GM21367 (cell line): ENCODE data around the gene CFAP92.
"Not testable (repeated sequence)": the region's sequence is repeated elsewhere in the genome, so short reads cannot be mapped to it uniquely, and the experiment has no call there.

Experiments
- ATAC-seq: cut with Tn5 transposase; IDR thresholded peaks from one replicate; pipeline ENCODE4 v1.9.1; 2021; ENCODE audit not compliant: unreplicated experiment

The CFAP92 gene

DNA sequence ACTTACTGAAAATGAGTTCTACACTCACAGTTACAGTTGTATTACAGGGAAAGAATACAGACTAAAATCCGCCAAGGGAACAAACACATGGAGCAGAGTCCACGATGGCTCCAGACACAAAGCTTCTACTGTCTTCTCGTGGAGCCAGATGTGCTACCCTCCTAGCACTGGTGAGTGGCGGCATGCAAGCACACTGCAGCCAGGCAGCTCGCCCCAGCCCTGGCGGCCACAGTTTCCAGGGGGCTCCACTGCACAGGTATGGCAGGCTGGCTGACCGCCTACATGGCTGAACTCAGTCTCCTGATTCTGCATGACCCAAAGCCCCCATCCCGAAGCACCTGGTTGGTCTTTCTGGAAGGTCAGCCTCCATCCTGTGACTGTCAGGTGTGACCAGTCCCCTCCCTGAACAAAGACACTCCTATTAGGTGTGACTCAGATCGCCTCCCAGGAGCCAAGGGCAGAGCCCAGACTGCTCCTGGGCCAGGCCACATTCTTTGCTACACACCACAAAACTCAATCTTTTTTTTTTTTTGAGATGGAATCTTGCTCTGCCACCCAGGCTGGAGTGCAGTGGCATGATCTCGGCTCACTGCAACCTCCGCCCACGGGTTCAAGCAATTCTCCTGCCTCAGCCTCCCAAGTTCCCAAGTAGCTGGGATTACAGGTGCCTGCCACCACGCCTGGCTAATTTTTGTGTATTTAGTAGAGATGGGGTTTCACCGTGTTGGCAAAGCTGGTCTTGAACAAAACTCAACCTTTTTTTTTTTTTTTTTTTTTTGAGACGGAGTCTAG is 51.5 kb downstream of the CFAP92 start:
- ATAC-seq = no peak

DNA sequence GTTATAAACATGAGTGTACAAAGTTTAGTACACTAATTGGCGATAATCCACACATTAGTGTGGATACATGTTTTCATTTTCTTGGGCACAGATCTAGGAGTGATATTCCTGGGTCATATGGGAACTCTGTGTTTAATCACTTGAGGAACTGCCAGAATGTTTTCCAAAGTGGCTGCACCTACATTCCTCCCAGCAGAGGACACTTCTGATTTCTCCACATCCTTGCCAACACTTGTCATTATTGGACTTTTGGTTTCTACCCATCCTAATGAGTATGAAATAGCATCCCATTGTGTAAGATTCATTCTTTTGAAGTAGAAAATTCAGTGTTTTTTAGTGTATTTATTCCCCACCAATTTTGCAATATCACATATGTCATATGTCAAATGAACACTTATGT is 53.6 kb downstream of the CFAP92 start:
- no peak for ATAC-seq

DNA sequence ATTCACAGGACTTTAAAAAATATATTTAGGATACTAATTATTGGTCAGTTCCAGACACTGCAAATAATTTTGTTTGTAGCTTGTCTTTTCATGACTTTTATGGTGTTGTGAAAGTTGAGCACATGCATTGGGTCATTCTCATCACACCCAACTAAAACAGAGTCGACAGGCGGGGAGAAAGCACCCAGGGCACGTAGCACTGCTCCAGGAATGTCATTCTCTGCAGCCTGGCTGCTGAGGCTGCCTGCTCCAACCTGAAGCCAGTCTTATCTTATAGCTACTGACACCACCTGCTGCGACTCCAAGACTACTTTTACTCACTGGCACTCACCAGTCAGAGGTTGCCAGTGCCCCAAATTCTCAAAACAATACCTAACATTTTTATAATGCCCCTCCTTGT is 57.5 kb downstream of the CFAP92 start:
- no peak for ATAC-seq

GRCh38 chr3:128935922-128936321 is 58.0 kb downstream of the CFAP92 start:
- no peak for ATAC-seq

- ATAC-seq = no peak
These were observed 60.0 kb downstream of the CFAP92 start for GRCh38 chr3:128933922-128934253.

GRCh38 chr3:128933213-128933921 is 60.5 kb downstream of the CFAP92 start:
- no peak for ATAC-seq

DNA sequence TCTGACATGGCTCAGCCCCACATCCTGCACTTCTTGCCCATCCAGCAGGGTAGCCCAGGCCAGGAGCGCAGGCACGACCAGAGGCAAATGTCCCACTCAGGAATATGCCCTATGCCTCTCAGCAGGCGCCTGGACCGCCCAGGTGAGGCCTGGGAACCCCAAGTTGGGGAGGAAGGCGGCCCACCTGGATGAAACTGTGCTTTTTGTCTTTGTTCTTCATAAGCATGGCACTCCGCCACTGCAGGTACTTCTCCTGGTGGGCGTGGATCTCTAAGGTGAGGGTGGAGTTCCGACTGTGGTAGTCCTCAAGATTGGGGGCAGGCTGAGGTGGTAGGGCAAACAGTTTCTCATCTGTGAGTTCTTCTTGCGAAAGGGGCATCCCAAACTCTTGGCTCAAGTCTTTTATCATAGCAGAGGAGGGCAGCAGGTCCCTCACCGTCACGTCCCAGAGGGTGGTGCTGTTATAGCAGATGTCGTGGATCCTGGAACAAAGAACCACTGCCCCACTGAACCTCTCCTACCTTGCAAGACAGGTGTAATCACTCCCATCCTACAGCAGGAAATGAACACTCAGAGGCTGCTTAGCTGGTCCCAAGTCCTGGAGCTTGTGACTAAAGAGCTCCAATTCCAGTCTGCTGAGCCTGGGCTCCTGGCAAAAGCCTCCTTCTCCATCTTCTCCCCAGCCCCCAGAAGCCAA is 61.2 kb downstream of the CFAP92 start:
- ATAC-seq = no peak

- ATAC-seq = no peak
These were observed 62.8 kb downstream of the CFAP92 start for GRCh38 chr3:128931046-128931445.

DNA sequence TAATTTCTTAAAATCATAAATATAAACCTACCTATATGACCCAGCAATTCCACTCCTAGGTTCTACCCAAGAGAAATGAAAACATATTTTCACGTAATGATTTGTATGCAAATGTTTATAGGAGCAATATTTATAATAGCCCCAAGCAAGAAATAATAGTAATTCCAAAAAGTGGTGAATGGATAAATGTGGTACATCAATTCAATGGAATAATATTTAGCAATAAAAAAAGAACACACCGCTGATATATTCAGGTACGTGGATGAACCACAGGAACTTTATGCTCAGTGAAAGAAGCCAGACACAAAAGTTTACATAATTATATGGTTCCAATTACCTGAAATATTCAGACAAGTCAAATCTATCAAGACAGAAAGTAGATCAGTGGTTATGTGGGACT is 64.5 kb downstream of the CFAP92 start:
- no peak for ATAC-seq

- not testable (repeated sequence) for ATAC-seq
These were observed 69.9 kb downstream of the CFAP92 start for GRCh38 chr3:128923986-128924385.

DNA sequence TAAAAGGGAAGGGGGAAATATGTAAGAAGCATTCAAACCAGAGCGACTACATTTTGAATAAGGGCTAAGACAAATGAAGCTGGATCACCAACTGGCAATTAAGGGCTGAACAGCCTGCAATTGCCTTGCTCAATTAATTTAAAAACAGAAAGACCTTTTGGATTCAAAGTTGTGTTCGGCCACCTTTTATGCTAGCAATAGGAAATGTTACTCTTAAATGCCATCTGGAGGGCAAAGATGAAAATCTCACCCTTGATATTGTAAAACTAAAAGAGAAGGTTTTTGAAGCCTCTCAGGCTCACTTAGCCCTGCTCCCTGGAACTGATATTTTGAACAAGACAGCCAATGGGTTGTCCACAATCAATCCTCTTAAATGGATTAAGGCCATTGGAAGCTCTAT is 70.3 kb downstream of the CFAP92 start:
- no peak for ATAC-seq

DNA sequence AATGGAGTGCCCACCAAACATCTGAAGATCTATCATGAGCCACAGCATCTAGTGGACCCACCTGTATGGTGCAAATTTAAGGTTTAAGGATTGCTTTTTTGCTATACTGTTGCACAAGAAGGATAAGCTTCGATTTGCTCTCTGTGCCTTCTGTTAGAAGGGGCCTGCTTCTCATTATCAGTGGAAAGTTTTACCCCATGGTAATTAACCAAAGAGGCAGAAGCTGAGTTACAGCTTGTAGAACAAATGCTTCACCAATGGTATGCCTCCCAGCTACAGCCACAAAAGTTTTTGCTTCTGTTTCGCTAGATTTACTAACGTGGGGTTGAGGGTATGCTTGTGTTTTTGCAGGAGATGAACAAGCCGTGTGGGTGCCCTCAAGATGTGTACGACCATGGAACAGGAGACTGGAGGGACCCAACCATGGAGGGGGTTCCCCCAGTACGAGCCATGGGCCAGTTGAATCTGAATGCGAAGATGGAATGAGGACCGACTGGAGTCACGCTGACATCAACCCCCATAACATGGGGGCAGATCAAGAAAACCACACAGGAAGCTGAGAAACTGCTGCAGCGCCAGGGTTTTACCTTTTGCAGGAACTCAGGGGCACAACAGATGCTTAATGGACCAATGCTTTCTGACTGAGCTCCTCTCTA is 70.9 kb downstream of the CFAP92 start:
- no peak for ATAC-seq

- ATAC-seq = no peak
These were observed 73.9 kb downstream of the CFAP92 start for GRCh38 chr3:128919988-128920387.

- no peak for ATAC-seq
These were observed 76.6 kb downstream of the CFAP92 start for GRCh38 chr3:128917291-128917690.

DNA sequence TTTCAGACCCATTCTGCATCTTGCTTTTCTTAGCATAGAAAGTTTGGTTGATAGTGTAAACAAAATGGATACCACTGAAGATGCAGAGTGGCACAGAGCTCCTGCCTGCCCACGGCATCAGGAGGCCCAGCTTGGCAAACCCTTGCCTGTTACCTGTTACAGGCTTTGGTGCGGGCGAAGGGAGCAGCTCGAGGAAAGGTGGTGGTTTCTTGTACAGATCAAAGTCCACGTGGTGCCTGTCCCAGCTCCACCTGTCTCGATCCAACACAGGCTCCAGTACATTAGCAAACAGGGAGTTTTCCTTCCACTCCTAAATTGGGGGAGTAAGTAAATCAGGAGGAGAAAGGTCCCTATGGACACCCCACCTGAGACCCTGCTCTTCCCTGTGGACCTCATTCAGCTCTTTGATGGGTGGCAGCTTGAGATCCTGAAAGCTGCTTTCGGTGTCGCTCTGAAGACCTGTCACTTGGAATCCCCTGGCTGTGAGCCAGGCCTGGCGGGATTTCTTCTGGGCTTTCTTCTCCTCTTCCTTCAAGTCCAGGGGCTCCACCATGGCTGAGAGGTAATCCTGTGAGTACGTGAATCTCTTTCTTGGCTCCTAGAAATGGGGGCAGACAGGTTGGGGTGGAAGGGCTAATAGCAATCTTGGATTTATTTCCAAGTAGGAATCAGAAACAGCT is 78.8 kb downstream of the CFAP92 start:
- no peak for ATAC-seq

GRCh38 chr3:128911911-128912310 is 82.0 kb downstream of the CFAP92 start:
- no peak for ATAC-seq

DNA sequence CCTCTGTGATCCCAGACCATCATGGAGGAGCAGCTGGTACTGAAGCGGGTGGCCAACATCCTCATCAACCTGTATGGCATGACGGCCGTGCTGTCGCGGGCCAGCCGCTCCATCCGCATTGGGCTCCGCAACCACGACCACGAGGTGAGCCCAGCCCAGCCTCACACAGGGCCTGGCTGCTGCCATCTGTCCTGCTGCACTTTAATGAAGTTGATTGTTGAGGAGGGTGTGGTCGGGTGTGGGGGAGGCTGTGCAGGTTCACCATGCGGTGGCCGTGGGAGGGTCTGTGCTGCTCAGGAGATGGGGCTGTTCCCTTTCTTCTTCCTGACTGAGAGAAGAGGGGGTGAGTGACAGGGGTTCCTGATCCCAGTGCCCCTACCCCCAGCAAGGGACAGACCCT is 83.9 kb downstream of the CFAP92 start:
- ATAC-seq = no peak

DNA sequence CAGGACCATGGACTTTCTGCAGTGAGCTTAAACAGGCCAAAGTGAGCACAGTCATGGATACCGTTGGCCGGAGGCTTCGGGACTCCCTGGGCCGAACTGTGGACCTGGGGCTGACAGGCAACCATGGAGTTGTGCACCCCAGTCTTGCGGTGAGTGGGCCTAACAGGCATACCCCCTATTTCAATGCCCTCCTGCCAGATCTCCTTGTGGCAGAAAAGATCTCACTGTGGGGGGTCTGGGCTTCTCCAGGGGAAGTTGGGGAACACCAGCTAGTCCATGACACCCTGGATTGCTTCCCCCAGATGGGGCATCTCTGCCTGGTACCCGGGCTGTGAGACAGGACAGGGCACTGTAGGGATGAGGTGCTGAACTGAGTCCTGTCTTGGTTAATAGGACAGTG is 84.9 kb downstream of the CFAP92 start:
- no peak for ATAC-seq

DNA sequence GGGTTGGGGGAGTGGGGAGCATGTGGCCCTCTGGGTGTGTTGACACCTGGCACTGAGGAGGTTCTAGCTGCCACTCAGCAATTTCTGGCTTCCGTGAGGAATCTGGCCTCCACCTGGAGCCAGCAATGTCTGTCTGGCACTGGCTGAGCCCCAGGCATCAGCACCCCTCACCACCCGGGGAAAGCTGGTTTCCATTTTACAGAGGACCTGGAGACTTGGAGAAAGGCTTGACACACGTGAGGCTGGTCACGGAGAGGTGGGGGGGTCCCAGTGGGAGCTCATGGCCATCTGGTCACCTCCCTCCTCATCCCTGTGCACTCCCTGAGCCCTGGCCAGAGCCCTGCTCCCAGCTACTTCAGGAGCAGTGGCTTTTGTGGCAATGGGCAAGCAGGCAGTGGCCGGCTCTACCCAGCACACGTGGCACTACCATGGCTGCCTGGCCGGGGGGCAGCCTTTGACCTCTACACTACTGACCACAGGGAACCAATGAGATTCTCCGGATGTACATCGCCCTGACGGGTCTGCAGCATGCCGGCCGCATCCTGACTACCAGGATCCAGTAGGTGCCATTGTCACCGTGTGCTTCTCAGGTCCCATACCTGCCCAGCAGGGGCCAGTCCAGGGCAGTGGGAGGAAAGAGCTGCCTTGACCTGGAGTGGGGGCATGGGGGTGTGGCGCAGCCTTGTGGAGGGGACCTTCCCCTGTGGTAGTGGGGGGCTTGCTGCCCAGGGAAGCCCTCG is 86.0 kb downstream of the CFAP92 start:
- ATAC-seq = no peak

DNA sequence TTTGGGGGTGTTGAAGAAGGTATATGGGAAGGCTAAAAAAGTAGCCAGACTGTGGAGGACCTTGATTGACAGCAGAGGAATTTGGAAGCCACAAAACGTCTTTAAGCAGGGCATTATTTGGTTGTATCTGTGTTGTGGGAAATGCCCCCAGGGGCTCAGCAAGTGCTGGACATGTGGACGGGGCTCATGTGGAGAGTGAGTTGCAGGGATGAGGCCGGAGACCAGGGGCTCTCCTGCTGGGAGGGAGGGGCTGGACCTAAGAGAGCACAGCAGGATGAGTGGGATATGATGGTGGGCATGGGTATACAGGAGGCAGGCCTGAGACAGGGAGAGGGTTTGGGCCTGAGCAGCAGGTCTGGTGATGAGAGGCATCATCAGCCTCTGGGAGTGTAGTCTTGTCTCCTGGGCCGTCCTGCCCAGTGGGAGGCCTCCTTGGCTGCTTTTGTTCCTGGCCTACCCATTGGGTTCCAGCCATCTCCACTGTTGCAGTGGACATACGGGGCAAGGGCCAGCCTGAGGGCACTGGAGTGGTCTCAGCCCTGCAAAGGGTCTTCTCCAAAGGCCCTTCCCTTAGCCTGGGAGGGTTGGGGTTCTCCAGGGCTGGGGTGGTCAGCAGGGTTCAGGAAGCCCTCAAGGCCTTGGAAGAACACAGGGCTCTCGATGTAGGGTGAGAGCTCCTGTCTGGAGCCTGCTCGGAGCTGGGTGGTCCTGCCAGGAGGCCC is 86.9 kb downstream of the CFAP92 start:
- ATAC-seq = no peak
